NCI-H748 (cell line): ENCODE measurements around the gene BMERB1.
"Not testable (repeated sequence)": the region's sequence is repeated elsewhere in the genome, so short reads cannot be mapped to it uniquely, and the experiment has no call there.

Source experiments
- DNase-seq: peaks from one replicate; lab custom pipeline; 2025; ENCODE audit not compliant: unreplicated experiment; lab: John Stamatoyannopoulos, UW

Gene BMERB1

GRCh38 chr16:15548482-15548891, 114.1 kb downstream of the BMERB1 start:
- no peak for DNase-seq

- no peak for DNase-seq
These were observed 118.1 kb downstream of the BMERB1 start for GRCh38 chr16:15552507-15552906.

GRCh38 chr16:15553313-15554088, 119.1 kb downstream of the BMERB1 start:
- DNase-seq: no peak

GRCh38 chr16:15556130-15556529, 121.7 kb downstream of the BMERB1 start:
- no peak for DNase-seq

GRCh38 chr16:15557258-15557657, 122.9 kb downstream of the BMERB1 start:
- DNase-seq: no peak

GRCh38 chr16:15559176-15559575, 124.8 kb downstream of the BMERB1 start:
- DNase-seq: no peak

- no peak for DNase-seq
These were observed 130.4 kb downstream of the BMERB1 start for GRCh38 chr16:15564604-15565339.

- no peak for DNase-seq
These were observed 131.7 kb downstream of the BMERB1 start for GRCh38 chr16:15566095-15566494.

- no peak for DNase-seq
These were observed 133.4 kb downstream of the BMERB1 start for GRCh38 chr16:15567823-15568222.

- DNase-seq: not testable (repeated sequence)
These were observed 136.3 kb downstream of the BMERB1 start for GRCh38 chr16:15570666-15571065.

- no peak for DNase-seq
These were observed 137.2 kb downstream of the BMERB1 start for GRCh38 chr16:15571557-15571956.

GRCh38 chr16:15572329-15573001, 138.1 kb downstream of the BMERB1 start:
- no peak for DNase-seq

GRCh38 chr16:15573274-15573895, 139.0 kb downstream of the BMERB1 start:
- DNase-seq: no peak

GRCh38 chr16:15573896-15574613, 139.7 kb downstream of the BMERB1 start:
- DNase-seq: not testable (repeated sequence)

- DNase-seq: no peak
These were observed 140.2 kb downstream of the BMERB1 start for GRCh38 chr16:15574614-15574948.

GRCh38 chr16:15575293-15576049, 141.1 kb downstream of the BMERB1 start:
- no peak for DNase-seq

- DNase-seq: peak; percentile 2
These were observed 142.9 kb downstream of the BMERB1 start for GRCh38 chr16:15576960-15577958.

- no peak for DNase-seq
These were observed 144.4 kb downstream of the BMERB1 start for GRCh38 chr16:15578824-15579223.
